GM12874 (cell line): Measurements from ENCODE around the gene DGKG.

Experiments
- TF ChIP-seq, protein P1 (sequence below): IDR thresholded peaks from 2 replicates; pipeline ENCODE4 v1.5.1; 2011; ENCODE audit warnings: low read depth, mild to moderate bottlenecking, control low read depth, low read length, moderate library complexity; ENCODE audit not compliant: insufficient read depth

The DGKG gene

DNA sequence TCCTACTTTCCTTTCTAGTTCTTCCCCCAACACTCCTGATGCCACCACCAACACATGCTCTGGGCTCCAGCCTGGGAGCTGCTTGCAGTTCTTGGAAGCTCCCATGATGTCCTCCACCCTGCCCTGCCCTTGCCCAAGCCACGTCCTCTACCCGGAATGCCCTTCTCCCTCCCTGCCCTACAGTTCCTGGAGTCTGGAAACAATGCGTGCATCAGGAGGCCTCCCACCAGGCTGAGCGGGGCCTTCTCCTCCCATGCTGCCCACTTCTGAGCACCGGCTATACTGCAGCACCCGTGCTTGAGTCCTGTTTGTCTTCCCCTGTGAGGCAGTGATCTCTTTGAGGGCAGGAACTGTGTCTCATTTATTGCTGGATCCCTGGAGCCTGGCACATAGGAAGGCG is 44.6 kb downstream of the DGKG start:
- TF ChIP-seq, protein P1, sequence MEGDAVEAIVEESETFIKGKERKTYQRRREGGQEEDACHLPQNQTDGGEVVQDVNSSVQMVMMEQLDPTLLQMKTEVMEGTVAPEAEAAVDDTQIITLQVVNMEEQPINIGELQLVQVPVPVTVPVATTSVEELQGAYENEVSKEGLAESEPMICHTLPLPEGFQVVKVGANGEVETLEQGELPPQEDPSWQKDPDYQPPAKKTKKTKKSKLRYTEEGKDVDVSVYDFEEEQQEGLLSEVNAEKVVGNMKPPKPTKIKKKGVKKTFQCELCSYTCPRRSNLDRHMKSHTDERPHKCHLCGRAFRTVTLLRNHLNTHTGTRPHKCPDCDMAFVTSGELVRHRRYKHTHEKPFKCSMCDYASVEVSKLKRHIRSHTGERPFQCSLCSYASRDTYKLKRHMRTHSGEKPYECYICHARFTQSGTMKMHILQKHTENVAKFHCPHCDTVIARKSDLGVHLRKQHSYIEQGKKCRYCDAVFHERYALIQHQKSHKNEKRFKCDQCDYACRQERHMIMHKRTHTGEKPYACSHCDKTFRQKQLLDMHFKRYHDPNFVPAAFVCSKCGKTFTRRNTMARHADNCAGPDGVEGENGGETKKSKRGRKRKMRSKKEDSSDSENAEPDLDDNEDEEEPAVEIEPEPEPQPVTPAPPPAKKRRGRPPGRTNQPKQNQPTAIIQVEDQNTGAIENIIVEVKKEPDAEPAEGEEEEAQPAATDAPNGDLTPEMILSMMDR, result no peak

DNA sequence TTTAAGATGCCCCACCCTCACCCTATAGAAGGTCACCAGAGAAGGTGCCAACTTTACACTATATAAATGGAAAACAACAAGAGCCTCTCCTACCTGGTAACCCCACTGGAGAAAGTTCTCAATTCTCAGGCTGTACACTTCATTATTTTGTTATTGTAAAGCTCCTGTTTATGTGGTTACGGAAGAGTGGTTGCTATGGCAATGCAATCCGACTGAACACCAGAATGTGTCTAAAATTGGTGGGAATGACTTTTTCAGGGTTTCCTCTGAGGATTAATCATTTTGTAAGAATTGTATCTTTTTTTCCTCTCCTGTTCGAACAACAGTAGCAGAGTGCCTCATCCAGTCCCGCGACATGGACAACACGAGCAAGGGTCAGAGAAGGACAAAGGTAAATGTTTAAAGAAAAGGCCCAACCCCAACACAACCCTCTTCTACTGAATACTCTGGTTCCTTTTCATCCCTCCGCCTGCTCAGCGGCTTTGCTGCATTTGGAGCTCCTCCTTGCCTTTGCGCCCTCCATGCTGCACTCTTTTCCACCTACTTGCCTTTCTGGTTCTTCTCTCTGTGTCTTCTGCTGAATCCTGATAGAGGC is 45.3 kb downstream of the DGKG start:
- TF ChIP-seq, protein P1, result no peak

DNA sequence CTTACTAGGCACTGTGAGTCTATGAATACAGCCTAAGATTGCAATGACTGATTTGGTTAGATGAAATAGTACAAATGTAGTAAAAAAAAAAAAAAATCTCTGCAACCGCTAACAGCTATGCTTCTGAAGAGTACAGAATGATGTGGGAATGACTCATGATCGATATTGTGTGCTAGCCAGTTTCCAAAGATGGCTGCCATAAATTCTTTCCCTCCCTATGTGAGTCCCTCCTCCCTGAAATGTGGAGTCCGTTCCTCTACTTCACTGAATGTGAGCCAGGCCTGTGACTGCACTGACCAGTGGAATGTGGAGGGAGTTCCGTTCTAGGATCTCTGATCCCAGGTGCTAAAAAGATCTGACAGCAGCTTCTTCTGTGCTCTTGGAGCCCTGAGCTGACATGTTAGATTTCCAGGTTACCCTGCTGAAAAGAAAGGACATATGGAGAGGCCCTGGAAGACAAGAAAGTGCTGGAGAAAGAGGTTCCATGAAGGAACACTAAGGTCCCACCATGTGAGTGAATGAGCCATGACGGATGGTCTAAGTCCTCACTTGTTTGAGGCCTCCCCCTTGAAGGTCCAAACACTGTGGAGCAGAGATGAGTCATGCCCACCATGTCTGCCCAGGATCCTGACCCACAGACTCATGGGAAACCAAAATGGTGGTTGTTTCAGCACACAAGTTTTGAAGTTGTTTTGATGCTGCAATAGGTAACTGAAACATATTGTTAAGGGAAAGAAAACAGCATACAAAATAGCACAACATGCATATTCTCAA is 46.3 kb downstream of the DGKG start:
- TF ChIP-seq, protein P1, result no peak

DNA sequence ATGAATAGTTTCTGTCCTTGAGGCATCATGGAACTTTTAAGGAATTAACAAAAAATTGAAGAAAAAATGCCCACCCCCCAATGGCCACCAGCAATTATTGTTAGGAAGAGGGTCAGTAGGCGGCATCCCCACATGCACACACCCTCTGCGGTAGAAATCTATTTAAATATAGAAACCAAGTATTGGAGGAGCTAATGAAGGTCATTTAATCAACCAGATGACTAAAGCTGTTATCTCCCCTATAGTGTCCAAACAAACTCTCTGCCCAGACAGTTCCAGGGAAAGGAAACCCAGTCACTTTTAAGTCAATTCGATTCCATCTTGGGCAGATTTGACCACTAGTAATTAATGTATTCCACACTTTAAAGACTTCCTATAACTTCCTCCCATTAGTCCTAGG is 47.1 kb downstream of the DGKG start:
- TF ChIP-seq, protein P1, result no peak

DNA sequence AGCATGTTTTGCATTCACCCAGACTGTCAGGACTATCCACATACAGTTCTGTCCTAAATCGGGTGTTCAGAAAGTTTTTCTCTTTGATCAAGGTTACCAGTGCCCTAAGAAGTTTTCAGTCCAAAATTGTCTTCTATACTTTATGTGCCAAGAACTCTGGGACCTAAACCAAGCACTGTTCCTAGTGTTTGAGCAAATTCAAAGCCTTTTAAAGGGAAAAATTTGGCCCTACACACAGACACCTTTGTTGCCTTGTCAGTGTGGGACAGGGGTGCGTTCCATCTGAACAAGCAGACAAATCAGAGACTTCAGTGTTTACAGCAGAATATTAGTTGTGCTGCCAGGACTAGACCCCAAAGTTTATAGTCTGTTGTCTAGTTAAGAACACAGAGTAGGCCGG is 50.6 kb downstream of the DGKG start:
- TF ChIP-seq, protein P1, result no peak

DNA sequence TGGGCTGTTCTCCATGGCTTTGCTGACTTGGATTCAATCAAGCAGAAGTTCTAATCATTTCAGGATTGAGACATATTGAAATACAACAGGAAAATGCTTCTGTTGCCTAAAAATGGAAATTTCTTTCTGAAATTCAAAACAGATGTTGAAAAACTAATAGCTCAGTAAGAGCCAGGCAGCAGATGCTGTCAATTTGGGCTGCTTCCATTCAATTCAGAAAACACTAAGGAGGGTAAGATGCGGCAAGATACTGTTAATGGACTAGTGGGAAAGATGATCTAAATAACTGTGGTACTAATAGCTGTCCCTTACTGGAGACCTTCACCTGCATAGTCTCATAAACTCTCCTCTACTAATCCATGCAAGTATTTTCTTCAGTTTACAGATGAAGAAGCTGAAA is 53.5 kb downstream of the DGKG start:
- TF ChIP-seq, protein P1, result no peak

DNA sequence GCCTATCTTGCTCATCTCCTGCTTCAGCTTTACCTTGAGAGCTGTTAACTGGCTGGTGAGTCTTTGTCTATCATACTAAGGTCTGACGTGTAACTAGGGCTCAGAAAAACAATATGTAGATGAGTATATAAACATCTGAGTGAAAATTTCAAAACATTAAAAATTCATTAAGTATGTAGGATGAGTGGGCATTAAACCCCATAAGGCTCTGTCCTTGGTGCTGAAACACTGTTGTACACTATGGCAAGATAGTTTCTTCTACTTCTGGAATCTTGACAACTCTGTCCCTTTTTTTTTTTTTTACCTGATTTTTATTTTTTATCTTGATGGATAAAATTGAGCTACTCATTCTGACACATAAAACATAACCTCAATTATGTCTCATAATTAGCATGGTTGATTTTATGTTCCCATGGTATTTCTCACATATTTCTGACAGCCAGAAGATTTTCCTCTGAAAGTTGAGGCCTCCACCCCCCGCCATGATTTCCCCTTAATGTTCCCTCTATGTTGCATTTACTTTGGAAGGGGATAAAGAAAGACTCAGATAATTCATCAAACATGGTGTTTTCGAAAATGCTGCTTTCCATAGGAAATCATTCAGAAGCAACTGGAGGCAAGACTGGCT is 54.3 kb downstream of the DGKG start:
- TF ChIP-seq, protein P1, result no peak
